Epithelial cell of proximal tubule (primary cell): ENCODE data around the gene SLC1A2. TPM values are rescaled to one million over a fixed set of nuclear protein-coding genes. Genes with fewer than 3 reads are reported as not detected.

Experiments used
- DNase-seq: peaks from one replicate; pipeline ENCODE4 v3.0.0-alpha.2; 2011; ENCODE audit warnings: low read depth
- H3K4me3 ChIP-seq: 2 replicates; pipeline ENCODE4 v1.5.1; 2011; ENCODE audit warnings: low read depth, mild to moderate bottlenecking, low read length
- total RNA-seq: library from RNA; depleted of rRNA; stranded (reverse); fragments of >200 nt; gene quantifications from 2 replicates; pipeline ENCODE4 v1.2.3, GENCODE V29; 2015
- TF ChIP-seq, protein P1 (sequence below): conservative IDR thresholded peaks from 2 replicates; pipeline ENCODE4 v1.5.1; 2012; ENCODE audit warnings: low read depth, mild to moderate bottlenecking, low read length

SLC1A2 gene
- total RNA-seq, 1 donor from 2014 or later, result not detected

DNA sequence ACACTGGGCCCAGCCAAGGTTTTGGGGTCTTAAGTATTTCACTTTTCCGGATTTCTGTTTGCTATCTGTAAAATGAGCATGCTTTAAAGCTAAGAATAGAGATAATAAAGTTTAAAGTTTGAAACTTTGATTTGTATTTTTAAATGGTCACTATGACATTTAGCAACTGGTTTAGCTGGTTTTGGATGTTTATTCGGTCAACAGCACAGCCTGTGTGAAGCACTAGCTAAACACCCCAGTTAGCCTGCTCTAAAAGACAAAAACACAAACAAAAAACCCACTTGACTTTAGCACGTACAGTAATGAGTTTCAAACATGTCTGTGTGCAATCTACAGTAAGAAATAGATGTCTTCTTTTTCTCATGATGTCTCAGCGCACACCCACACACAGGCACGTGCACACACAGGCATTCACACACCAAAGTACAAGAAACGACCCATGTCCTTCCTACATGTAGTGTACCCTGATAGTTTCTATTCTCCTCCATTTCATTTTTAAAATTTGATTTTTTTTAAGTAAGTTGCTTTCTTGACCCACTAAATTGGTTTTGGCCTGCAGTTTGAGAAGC is 29.4 kb downstream of the SLC1A2 start:
- no peak overlapping the region for H3K4me3 ChIP-seq
- DNase-seq, result no peak
- TF ChIP-seq, protein P1, sequence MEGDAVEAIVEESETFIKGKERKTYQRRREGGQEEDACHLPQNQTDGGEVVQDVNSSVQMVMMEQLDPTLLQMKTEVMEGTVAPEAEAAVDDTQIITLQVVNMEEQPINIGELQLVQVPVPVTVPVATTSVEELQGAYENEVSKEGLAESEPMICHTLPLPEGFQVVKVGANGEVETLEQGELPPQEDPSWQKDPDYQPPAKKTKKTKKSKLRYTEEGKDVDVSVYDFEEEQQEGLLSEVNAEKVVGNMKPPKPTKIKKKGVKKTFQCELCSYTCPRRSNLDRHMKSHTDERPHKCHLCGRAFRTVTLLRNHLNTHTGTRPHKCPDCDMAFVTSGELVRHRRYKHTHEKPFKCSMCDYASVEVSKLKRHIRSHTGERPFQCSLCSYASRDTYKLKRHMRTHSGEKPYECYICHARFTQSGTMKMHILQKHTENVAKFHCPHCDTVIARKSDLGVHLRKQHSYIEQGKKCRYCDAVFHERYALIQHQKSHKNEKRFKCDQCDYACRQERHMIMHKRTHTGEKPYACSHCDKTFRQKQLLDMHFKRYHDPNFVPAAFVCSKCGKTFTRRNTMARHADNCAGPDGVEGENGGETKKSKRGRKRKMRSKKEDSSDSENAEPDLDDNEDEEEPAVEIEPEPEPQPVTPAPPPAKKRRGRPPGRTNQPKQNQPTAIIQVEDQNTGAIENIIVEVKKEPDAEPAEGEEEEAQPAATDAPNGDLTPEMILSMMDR, result no peak

DNA sequence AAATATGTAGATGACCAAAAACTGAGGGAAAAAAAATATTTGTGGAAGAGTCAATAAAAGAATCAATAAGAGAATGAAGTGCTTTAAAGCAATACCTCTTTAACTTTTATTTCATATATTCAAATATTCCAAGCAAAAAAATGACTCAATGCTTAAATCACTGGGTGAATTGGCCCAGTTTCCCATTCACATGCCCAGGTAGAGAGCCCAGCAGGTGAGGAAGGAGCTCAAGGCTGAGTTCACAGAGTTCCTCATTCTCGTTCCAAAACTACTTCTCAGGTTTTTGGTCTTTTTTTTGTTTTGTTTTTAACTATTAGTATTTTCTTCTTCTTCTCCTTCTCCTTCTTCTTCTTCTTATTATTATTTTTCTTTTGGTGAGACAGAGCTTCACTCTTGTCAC is 30.2 kb downstream of the SLC1A2 start:
- H3K4me3 ChIP-seq, result no peak overlapping the region
- TF ChIP-seq, protein P1, result no peak
- DNase-seq, result no peak

DNA sequence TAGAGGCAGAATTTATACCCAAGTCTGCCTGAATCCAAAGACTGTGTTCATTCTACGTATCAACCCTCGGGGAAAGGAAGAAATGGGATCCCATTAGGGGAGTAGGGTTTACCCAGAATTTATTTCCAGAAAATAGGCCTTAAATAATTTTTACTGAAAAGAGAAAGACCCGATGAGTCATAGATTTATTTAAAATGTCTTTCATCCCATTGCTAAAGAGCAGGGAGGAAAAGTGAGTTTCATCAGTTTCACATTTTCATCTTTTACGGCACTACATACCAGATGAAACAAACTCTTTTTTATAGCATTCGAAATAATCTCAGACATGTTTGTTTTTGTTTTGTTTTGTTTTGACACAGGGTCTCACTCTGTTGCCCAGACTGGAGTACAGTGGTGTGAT is 31.3 kb downstream of the SLC1A2 start:
- no peak overlapping the region for H3K4me3 ChIP-seq
- TF ChIP-seq, protein P1, result no peak
- DNase-seq, result no peak

DNA sequence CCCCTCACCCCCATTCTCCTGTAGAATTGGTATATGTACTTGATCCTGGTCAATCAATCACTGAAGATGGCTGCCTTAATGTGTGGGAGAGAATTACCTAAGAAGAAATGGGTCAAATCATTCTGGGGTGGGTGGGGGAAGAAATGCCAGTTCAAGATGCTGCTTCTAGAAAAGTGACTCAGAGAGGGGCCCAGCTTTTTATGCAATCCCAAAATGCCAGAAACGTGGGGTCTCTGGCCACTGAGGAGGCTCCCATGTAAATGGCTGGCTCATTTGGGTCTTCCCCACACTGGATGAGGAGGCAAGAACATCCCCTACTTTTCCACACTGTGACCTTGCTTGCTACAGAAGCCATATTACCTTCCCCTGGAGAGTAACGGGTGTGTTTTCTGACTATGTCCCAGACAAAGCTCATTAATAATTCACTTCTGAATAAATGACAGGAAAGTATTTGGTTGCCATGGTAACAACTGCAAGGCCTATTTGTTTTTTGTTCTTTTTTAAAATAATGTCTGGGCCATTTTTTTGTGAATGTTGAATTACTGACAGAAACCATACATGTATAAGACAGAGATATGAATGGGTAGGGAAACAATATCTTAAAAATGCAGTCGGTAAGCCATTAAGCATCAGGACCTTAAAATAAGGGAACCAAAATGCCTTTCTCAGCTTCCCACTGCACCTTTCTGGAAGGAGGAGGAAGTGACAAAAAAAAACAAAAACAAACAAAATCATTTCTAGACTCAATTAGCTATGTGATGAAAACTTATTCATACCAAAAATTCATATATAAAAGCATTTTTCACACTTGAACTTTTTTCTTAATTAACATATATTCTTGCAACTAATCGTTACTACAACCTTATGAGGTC is 32.0 kb downstream of the SLC1A2 start:
- TF ChIP-seq, protein P1, result peak; percentile 57
- no peak overlapping the region for H3K4me3 ChIP-seq
- no peak for DNase-seq

DNA sequence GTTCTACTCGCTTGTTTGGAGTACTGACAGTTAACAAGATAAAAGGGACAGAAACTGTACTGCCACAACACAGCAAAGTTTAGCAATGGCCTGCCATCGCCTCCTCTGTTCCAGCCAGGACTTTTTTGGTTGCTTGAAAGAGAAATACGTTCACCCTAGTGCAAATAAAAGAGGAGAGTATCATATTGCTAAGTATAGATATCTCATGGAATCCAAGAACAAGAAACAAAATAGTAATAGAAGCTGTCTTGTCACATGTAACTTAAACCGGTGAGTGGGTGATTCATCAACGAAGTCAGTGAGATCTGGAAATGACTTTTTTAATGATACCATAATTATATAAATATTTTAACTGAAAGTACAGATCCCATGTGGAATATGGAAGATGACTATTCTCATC is 35.4 kb downstream of the SLC1A2 start:
- H3K4me3 ChIP-seq, result no peak overlapping the region
- DNase-seq, result no peak
- TF ChIP-seq, protein P1, result no peak

DNA sequence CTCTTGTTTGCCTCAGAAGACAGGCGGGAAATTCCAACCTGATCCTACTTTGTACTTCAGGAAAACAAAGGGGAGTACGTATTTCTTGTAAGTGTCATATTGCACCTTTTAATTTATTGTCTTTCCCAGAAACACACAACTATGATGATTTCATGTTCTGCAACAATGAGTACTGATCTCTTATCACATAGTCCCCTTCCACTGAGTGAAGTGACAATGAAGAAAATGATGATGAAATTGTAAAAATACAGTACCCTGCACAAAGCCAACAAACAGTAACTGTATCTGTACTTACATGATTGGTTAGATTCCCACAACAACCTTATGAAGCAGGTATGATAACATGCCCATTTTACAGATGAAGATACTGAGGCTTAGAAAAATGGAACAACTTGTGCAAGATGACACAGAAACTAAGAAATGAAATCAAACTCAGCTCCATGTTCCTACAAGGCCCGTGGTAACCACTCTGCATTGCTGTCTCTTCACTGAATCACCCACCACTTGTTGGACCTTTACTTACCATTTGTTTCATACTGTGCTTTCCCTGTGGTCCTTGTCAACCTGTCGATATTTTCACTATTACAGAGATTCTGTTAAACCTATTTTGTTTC is 37.5 kb downstream of the SLC1A2 start:
- H3K4me3 ChIP-seq, result no peak overlapping the region

More for the DNA sequence above, 37.5 kb downstream of the SLC1A2 start:
- TF ChIP-seq, protein P1, result no peak
- DNase-seq, result no peak
